Heart right ventricle (tissue), 16 donors: ENCODE results near the gene SEC23A. TPM values are rescaled to one million over a fixed set of nuclear protein-coding genes. Genes with fewer than 3 reads are reported as not detected.
"Not testable (repeated sequence)": the region's sequence is repeated elsewhere in the genome, so short reads cannot be mapped to it uniquely, and the experiment has no call there.

Source experiments
- ATAC-seq, 8 donors: fragments of 200-7000 bp; cut with Tn5 transposase; one replicate each; pipeline ENCODE4 v1.9.1; 2020; ENCODE audit warnings: mild to moderate bottlenecking in 8 of 8, moderate library complexity in 8 of 8, moderate number of reproducible peaks in 1 of 8
- DNase-seq, 2 donors: peaks; one replicate each; pipeline ENCODE4 v3.0.0-alpha.2; 2020
- H3K27ac ChIP-seq, 10 donors: fragments of 200-600 bp; sonication (generic) in 2 of 10; one replicate each; pipeline versions ENCODE4 v1.5.0 to v1.8.0; 2020 to 2022; ENCODE audit warnings: mild to moderate bottlenecking in 3 of 10
- H3K27me3 ChIP-seq, 7 donors: fragments of 200-600 bp; one replicate each; pipeline ENCODE4 v1.8.0; 2021 to 2022; ENCODE audit warnings: mild to moderate bottlenecking in 2 of 7
- H3K36me3 ChIP-seq, 9 donors: fragments of 200-600 bp; sonication (generic) in 1 of 9; one replicate each; pipeline versions ENCODE4 v1.5.0 to v1.8.0; 2020 to 2022; ENCODE audit warnings: mild to moderate bottlenecking in 2 of 9
- H3K4me1 ChIP-seq, 9 donors: fragments of 200-600 bp; sonication (generic) in 1 of 9; one replicate each; pipeline versions ENCODE4 v1.5.0 to v1.8.0; 2020 to 2022; ENCODE audit warnings: mild to moderate bottlenecking in 4 of 9
- H3K4me3 ChIP-seq, 10 donors: fragments of 200-600 bp; sonication (generic) in 2 of 10; one replicate each; pipeline versions ENCODE4 v1.5.0 to v1.8.0; 2020 to 2022; ENCODE audit warnings: mild to moderate bottlenecking in 7 of 10, moderate library complexity in 2 of 10
- H3K9me3 ChIP-seq, 11 donors: fragments of 200-600 bp in 10 of 11; sonication (generic) in 2 of 11; one replicate each; pipeline versions ENCODE4 v1.5.0 to v1.8.0; 2013 to 2022; ENCODE audit warnings: mild to moderate bottlenecking in 2 of 11, control low read depth in 1 of 11, moderate library complexity in 1 of 11
- CTCF ChIP-seq, 9 donors: fragments of 200-600 bp; sonication (generic) in 2 of 9; IDR thresholded peaks; one replicate each; pipeline versions ENCODE4 v1.5.0 to v1.8.0; 2021 to 2022; ENCODE audit warnings: antibody characterized with exemption in 9 of 9, mild to moderate bottlenecking in 5 of 9, moderate library complexity in 1 of 9
- WGBS, 2 donors: extraction: QIAGEN DNeasy Blood & Tissue Kit; methylation state at CpG; one replicate each; pipeline ENCODE4 v1.1.7; 2013; ENCODE audit warnings: inconsistent platforms in 1 of 2; 5-methylcytosine and 5-hydroxymethylcytosine counted together
- intact Hi-C, 10 donors: fragments of 100-400 bp; cut with DNase I; formaldehyde crosslinking; loops; one replicate each; pipeline versions ENCODE4 v1.11.1 to v1.14.2; 2022
- polyA plus RNA-seq, 2 donors: library from polyadenylated mRNA; stranded (reverse); fragments of 200-250 nt; gene quantifications; one replicate each; pipeline ENCODE4 v1.2.3, GENCODE V29; 2013
- total RNA-seq, 10 donors: library from RNA; stranded (reverse); fragmentation: NEBNext Ultra II Directional in 3 of 10; extraction: Animal tissue kit (Norgen Biotek cat#: 25700) in 3 of 10; gene quantifications; one replicate each; pipeline versions ENCODE4 v1.2.1 to v1.2.4, GENCODE V29; 2021 to 2023
- donor health status: Arrhythmogenic right ventricular cardiomyopathy.
- donor health status: ischemic (EF 13 %, LVEDD 7.1; RV severe dilation, severe dysfunction).
- donor health status: healthy with polysubstance abuse.
- donor health status: DM: no; HTN: yes; CAD: no.
- donor health status: DM: no; HTN: no; CAD: no.
- donor health status: ischemic (EF 25% LVEDD 6.9; RV normal size, moderate dysfunction).
- donor health status: ischemic (EF 25% LVEDD 5.7; RV mildly dilated, moderate dysfunction).
- donor health status: healthy.
- donor health status: DM: yes; HTN: yes; CAD: no.
- donor health status: Ischemic cardiomyopathy.
- donor health status: ischemic (EF 35%, LVEDD 5.7; RV mildly dilated, moderate dysfunction).
- donor health status: nonischemic (EF 11% LVEDD 7.7; RV severe dilation, severe dysfunction).
- donor health status: DM: yes; HTN: yes; CAD: no.
- donor health status: PGD.
- donor health status: ischemic (EF 29% LVEDD 5.4; RV normal size, mild dysfunction).
- donor health status: nonischemic (EF 23%, LVEDD 6.1; RV moderate dilation, normal function).

The SEC23A gene
- total and polyA plus RNA-seq, 12 donors, result 12.1 to 113 (median 80.6) TPM

GRCh38 chr14:39140170-39140569, 37.1 kb upstream of the SEC23A start:
- peaks cover 0 to 3% (median 0%) of the 10 kb centered on the region in 11 donors for H3K9me3 ChIP-seq
- no peaks in the 10 kb centered on the region for H3K27me3 ChIP-seq
- 95 to 98% methylated on average over 3 of the region's 3 CpGs for WGBS, 2 donors
- intact Hi-C loops, result no loop called here
- H3K4me3 ChIP-seq, result no peak overlapping the region
- ATAC-seq (no peak), DNase-seq (no peak)
- no peak for TF ChIP-seq CTCF (IDR thresholded peaks at IDR 0.05)
- peaks cover 0 to 86% (median 5%) of the 10 kb centered on the region in 9 donors for H3K36me3 ChIP-seq
- no peaks in the 10 kb centered on the region for H3K4me1 ChIP-seq
- no peak overlapping the region for H3K27ac ChIP-seq

DNA sequence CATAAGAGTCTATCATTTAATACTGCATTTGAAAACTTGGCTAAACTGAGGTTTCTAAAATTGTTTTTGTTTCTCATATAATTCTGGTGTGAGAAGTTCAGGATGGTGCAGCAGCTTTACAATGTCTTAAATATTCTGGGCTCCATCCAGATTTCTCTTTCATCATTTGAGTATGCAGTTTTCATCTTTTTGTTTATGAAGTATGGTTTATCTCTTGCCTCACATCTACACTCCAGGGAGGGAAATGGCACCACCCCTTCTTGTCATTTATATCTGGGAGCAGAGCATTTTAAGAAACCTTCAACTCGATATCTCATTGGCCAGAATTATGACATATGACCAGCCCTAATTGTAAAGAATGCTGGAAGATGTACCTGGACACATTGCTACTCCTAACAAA, 35.4 kb upstream of the SEC23A start:
- Histone ChIP-seq H3K27ac (no peak overlapping the region), H3K4me1 (no peaks in the 10 kb centered on the region), H3K36me3 (peaks cover 0 to 93% (median 10%) of the 10 kb centered on the region in 9 donors), H3K9me3 (peaks cover 0 to 3% (median 0%) of the 10 kb centered on the region in 11 donors), H3K27me3 (no peaks in the 10 kb centered on the region), H3K4me3 (no peak overlapping the region)
- ATAC-seq (no peak), DNase-seq (no peak)
- no peak for TF ChIP-seq CTCF (IDR thresholded peaks at IDR 0.05)
- 91 to 95% methylated on average over 1 of the region's 1 CpG for WGBS, 2 donors
- intact Hi-C loops, result no loop called here

DNA sequence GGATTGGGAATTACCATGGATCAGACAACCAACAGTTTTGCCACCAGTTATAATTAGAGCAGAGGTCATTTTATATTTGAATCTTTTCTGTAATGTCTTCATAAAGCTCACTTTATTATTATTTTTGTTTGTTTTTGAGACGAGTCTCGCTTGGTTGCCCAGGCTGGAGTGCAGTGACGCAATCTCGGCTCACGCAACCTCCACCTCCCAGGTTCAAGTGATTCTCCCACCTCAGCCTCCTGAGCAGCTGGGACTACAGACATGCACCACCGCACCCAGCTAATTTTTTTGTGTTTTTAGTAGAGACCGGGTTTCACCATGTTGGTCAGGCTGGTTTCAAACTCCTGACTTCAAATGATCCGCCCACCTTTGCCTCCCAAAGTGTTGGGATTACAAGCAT, 34.8 kb upstream of the SEC23A start:
- H3K36me3 ChIP-seq, result peaks cover 0 to 93% (median 10%) of the 10 kb centered on the region in 9 donors
- WGBS, 2 donors, result 94 to 99% methylated on average over 8 of the region's 8 CpGs
- H3K9me3 ChIP-seq, result not testable (repeated sequence)

GRCh38 chr14:39122330-39123138, 19.5 kb upstream of the SEC23A start:
- Histone ChIP-seq H3K27me3 (no peaks in the 10 kb centered on the region), H3K4me1 (no peaks in the 10 kb centered on the region), H3K27ac (no peak overlapping the region), H3K9me3 (no peaks in the 10 kb centered on the region), H3K4me3 (no peak overlapping the region), H3K36me3 (peaks cover 0 to 100% (median 39%) of the 10 kb centered on the region in 9 donors)
- WGBS, 2 donors, result 96 to 99% methylated on average over 3 of the region's 3 CpGs
- no peak for DNase-seq
- no peak for TF ChIP-seq CTCF (IDR thresholded peaks at IDR 0.05)
- intact Hi-C loops, result no loop called here
- no peak for ATAC-seq

More for the DNA sequence above, 34.8 kb upstream of the SEC23A start:
- ATAC-seq, DNase-seq, H3K4me3 ChIP-seq, H3K27ac ChIP-seq, H3K27me3 ChIP-seq, H3K4me1 ChIP-seq, intact Hi-C loops: not testable (repeated sequence)
